H1 (cell line): ENCODE results near the gene PLCB3. TPM values are rescaled to one million over a fixed set of nuclear protein-coding genes. Genes with fewer than 3 reads are reported as not detected.

Source experiments
- EP300 ChIP-seq, 2 experiments: IDR thresholded peaks; 1 replicate in 1 of 2; 2 replicates in 1 of 2; pipeline ENCODE4 v1.6.1; 2011 to 2012; ENCODE audit warnings: low read depth in 2 of 2, low read length in 2 of 2, mild to moderate bottlenecking in 2 of 2, borderline replicate concordance in 1 of 2, inconsistent platforms in 1 of 2, moderate library complexity in 1 of 2
- FOSL1 ChIP-seq: IDR thresholded peaks from 2 replicates; pipeline ENCODE4 v1.6.1; 2011; ENCODE audit warnings: mild to moderate bottlenecking, low read depth, low read length, moderate library complexity; ENCODE audit not compliant: insufficient read depth
- JUN ChIP-seq: IDR thresholded peaks from 2 replicates; pipeline ENCODE4 v1.6.1; 2011; ENCODE audit warnings: low read depth, mild to moderate bottlenecking, improper control_type of control experiment, low read length
- MAFK ChIP-seq: IDR thresholded peaks from 2 replicates; pipeline ENCODE4 v1.6.1; 2012; ENCODE audit warnings: low read depth, mild to moderate bottlenecking, improper control_type of control experiment, low read length
- NANOG ChIP-seq: IDR thresholded peaks from 2 replicates; pipeline ENCODE4 v1.6.1; 2011; ENCODE audit warnings: low read length, low read depth, mild to moderate bottlenecking, inconsistent platforms; ENCODE audit not compliant: insufficient read depth, poor library complexity, severe bottlenecking
- POLR2A ChIP-seq, 2 experiments: IDR thresholded peaks; 1 replicate in 1 of 2; 2 replicates in 1 of 2; pipeline ENCODE4 v1.6.1; 2011; ENCODE audit warnings: low read depth in 2 of 2, low read length in 2 of 2, mild to moderate bottlenecking in 2 of 2; ENCODE audit errors: control extremely low read depth in 1 of 2
- RAD21 ChIP-seq, 2 experiments: IDR thresholded peaks in 1 of 2; conservative IDR thresholded peaks in 1 of 2; 2 replicates each; pipeline ENCODE4 v1.6.1; 2011; ENCODE audit warnings: low read depth in 2 of 2, low read length in 2 of 2, improper control_type of control experiment in 1 of 2, inconsistent platforms in 1 of 2, mild to moderate bottlenecking in 1 of 2, moderate library complexity in 1 of 2
- SUZ12 ChIP-seq: fragments of 200-600 bp; sonication (generic); IDR thresholded peaks from 2 replicates; pipeline ENCODE4 v1.6.1; 2012; ENCODE audit warnings: mild to moderate bottlenecking, inconsistent platforms, low read length, moderate library complexity, mixed read lengths
- polyA plus RNA-seq, 7 experiments: library from polyadenylated mRNA; depleted of rRNA in 3 of 7; stranded (reverse) in 5 of 7; unstranded in 2 of 7; fragments of >200 nt in 5 of 7; fragments of 200-250 nt in 2 of 7; gene quantifications; 1 replicate in 5 of 7; 2 replicates in 1 of 7; 4 replicates in 1 of 7; pipeline versions ENCODE4 v1.2.1 to v1.2.3, GENCODE V29; 2011 to 2013; ENCODE audit warnings: missing spikeins in 2 of 7, mixed read lengths in 2 of 7
- total RNA-seq: library from RNA; stranded (reverse); fragmentation: NEBNext Ultra II Directional; extraction: Animal tissue kit (Norgen Biotek cat#: 25700); gene quantifications from 2 replicates; pipeline ENCODE4 v1.2.1, GENCODE V29; 2021
- TF ChIP-seq, protein P1 (sequence below): fragments of 300-600 bp; sonication (generic); IDR thresholded peaks from 2 replicates; pipeline ENCODE4 v1.7.1; 2012; ENCODE audit warnings: low read length, moderate library complexity, mild to moderate bottlenecking, inconsistent platforms; ENCODE audit not compliant: insufficient replicate concordance

PLCB3 gene
- total and polyA plus RNA-seq, 2 of the 8 experiments (the other 6 are each of a cell fraction or from before 2014, with no cell fraction given) = 47.2 to 104 TPM

- TF ChIP-seq, protein P1, sequence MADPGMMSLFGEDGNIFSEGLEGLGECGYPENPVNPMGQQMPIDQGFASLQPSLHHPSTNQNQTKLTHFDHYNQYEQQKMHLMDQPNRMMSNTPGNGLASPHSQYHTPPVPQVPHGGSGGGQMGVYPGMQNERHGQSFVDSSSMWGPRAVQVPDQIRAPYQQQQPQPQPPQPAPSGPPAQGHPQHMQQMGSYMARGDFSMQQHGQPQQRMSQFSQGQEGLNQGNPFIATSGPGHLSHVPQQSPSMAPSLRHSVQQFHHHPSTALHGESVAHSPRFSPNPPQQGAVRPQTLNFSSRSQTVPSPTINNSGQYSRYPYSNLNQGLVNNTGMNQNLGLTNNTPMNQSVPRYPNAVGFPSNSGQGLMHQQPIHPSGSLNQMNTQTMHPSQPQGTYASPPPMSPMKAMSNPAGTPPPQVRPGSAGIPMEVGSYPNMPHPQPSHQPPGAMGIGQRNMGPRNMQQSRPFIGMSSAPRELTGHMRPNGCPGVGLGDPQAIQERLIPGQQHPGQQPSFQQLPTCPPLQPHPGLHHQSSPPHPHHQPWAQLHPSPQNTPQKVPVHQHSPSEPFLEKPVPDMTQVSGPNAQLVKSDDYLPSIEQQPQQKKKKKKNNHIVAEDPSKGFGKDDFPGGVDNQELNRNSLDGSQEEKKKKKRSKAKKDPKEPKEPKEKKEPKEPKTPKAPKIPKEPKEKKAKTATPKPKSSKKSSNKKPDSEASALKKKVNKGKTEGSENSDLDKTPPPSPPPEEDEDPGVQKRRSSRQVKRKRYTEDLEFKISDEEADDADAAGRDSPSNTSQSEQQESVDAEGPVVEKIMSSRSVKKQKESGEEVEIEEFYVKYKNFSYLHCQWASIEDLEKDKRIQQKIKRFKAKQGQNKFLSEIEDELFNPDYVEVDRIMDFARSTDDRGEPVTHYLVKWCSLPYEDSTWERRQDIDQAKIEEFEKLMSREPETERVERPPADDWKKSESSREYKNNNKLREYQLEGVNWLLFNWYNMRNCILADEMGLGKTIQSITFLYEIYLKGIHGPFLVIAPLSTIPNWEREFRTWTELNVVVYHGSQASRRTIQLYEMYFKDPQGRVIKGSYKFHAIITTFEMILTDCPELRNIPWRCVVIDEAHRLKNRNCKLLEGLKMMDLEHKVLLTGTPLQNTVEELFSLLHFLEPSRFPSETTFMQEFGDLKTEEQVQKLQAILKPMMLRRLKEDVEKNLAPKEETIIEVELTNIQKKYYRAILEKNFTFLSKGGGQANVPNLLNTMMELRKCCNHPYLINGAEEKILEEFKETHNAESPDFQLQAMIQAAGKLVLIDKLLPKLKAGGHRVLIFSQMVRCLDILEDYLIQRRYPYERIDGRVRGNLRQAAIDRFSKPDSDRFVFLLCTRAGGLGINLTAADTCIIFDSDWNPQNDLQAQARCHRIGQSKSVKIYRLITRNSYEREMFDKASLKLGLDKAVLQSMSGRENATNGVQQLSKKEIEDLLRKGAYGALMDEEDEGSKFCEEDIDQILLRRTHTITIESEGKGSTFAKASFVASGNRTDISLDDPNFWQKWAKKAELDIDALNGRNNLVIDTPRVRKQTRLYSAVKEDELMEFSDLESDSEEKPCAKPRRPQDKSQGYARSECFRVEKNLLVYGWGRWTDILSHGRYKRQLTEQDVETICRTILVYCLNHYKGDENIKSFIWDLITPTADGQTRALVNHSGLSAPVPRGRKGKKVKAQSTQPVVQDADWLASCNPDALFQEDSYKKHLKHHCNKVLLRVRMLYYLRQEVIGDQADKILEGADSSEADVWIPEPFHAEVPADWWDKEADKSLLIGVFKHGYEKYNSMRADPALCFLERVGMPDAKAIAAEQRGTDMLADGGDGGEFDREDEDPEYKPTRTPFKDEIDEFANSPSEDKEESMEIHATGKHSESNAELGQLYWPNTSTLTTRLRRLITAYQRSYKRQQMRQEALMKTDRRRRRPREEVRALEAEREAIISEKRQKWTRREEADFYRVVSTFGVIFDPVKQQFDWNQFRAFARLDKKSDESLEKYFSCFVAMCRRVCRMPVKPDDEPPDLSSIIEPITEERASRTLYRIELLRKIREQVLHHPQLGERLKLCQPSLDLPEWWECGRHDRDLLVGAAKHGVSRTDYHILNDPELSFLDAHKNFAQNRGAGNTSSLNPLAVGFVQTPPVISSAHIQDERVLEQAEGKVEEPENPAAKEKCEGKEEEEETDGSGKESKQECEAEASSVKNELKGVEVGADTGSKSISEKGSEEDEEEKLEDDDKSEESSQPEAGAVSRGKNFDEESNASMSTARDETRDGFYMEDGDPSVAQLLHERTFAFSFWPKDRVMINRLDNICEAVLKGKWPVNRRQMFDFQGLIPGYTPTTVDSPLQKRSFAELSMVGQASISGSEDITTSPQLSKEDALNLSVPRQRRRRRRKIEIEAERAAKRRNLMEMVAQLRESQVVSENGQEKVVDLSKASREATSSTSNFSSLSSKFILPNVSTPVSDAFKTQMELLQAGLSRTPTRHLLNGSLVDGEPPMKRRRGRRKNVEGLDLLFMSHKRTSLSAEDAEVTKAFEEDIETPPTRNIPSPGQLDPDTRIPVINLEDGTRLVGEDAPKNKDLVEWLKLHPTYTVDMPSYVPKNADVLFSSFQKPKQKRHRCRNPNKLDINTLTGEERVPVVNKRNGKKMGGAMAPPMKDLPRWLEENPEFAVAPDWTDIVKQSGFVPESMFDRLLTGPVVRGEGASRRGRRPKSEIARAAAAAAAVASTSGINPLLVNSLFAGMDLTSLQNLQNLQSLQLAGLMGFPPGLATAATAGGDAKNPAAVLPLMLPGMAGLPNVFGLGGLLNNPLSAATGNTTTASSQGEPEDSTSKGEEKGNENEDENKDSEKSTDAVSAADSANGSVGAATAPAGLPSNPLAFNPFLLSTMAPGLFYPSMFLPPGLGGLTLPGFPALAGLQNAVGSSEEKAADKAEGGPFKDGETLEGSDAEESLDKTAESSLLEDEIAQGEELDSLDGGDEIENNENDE = no peak
- TF ChIP-seq FOSL1 (no peak), EP300 (IDR thresholded peaks at IDR 0.05; ENCODE audit: borderline replicate concordance in 1 of 2, low read depth in 2 of 2, low read length in 2 of 2) (no peak), MAFK (no peak), POLR2A (IDR thresholded peaks at IDR 0.05; ENCODE audit: control extremely low read depth in 1 of 2, low read depth in 2 of 2, low read length in 2 of 2) (peak in 1 of 2 experiments; percentile 44; a peak in 2 of 3 replicates), JUN (no peak), SUZ12 (no peak), RAD21 (IDR thresholded peaks at IDR 0.05 in 1 of 2, conservative IDR thresholded peaks at IDR 0.05 in 1 of 2; ENCODE audit: low read depth in 2 of 2, low read length in 2 of 2) (no peak; a peak in 2 of 4 replicates), NANOG (no peak)
Measured at GRCh38 chr11:64225608-64226506, 25.5 kb upstream of the PLCB3 start, which contains the start of the genes NUDT22 and TRPT1 (continued).
